NCI-H446 treated with DMSO at 0.1 percent for 48 hours (cell line): ENCODE results near the gene CMTM5.

ENCODE experiments used
- DNase-seq: peaks from one replicate; lab custom pipeline; 2025; lab: John Stamatoyannopoulos, UW

Gene CMTM5

GRCh38 chr14:23376482-23377197, at the start of gene CMTM5:
TSS of gene CMTM5 (plus strand) at chr14:23377046. CDS start at chr14:23377252, 206 bp downstream.
- no peak for DNase-seq

- peak; percentile 43 for DNase-seq
Observed at GRCh38 chr14:23327947-23328744, 48.7 kb upstream of the CMTM5 start.

GRCh38 chr14:23335623-23336022, 41.2 kb upstream of the CMTM5 start:
- no peak for DNase-seq

- no peak for DNase-seq
Observed at GRCh38 chr14:23339506-23340268, 37.2 kb upstream of the CMTM5 start.

- DNase-seq, result no peak
Observed at GRCh38 chr14:23344481-23344880, 32.4 kb upstream of the CMTM5 start.

GRCh38 chr14:23345987-23346692, 30.7 kb upstream of the CMTM5 start:
- no peak for DNase-seq

- no peak for DNase-seq
Observed at GRCh38 chr14:23346693-23347405, 30.0 kb upstream of the CMTM5 start.

- no peak for DNase-seq
Observed at GRCh38 chr14:23347406-23348296, 29.2 kb upstream of the CMTM5 start.

- DNase-seq, result no peak
Observed at GRCh38 chr14:23348297-23348655, 28.6 kb upstream of the CMTM5 start.

- DNase-seq, result no peak
Observed at GRCh38 chr14:23349156-23349845, 27.5 kb upstream of the CMTM5 start.

GRCh38 chr14:23351681-23352505, 25.0 kb upstream of the CMTM5 start:
- DNase-seq, result no peak

- DNase-seq, result peak; percentile 69
Observed at GRCh38 chr14:23352506-23353432, 24.1 kb upstream of the CMTM5 start, which contains the start of gene SLC22A17. TSS of gene SLC22A17 (minus strand) at chr14:23352887.

GRCh38 chr14:23353433-23353780, 23.4 kb upstream of the CMTM5 start:
- DNase-seq, result no peak

GRCh38 chr14:23354990-23355389, 21.9 kb upstream of the CMTM5 start:
- no peak for DNase-seq

- no peak for DNase-seq
Observed at GRCh38 chr14:23355871-23356435, 20.9 kb upstream of the CMTM5 start.

GRCh38 chr14:23356662-23357061, 20.2 kb upstream of the CMTM5 start:
- no peak for DNase-seq

GRCh38 chr14:23357261-23357660, 19.6 kb upstream of the CMTM5 start:
- DNase-seq, result no peak
